GM12891 (cell line): ENCODE results near the gene IL1RAPL1.

Experiments
- DNase-seq: peaks from one replicate; pipeline ENCODE4 v3.0.0; 2011; ENCODE audit warnings: low spot score; ENCODE audit not compliant: insufficient read length
- FAIRE-seq: peaks from 2 replicates; lab custom pipeline; 2011; peaks lifted over from hg19 to GRCh38; lab: Jason Lieb, UNC
- PAX5 ChIP-seq: IDR thresholded peaks from 2 replicates; pipeline ENCODE4 v1.6.1; 2011; ENCODE audit warnings: low read length, moderate library complexity, mild to moderate bottlenecking; ENCODE audit not compliant: insufficient read depth, severe bottlenecking
- POLR2A ChIP-seq: IDR thresholded peaks from 2 replicates; pipeline ENCODE4 v1.6.1; 2011; ENCODE audit warnings: low read depth, low read length, control low read depth
- POLR2AphosphoS5 ChIP-seq: IDR thresholded peaks from 2 replicates; pipeline ENCODE4 v1.6.1; 2011; ENCODE audit warnings: low read depth, low read length, control low read depth
- POU2F2 ChIP-seq: IDR thresholded peaks from 2 replicates; pipeline ENCODE4 v1.6.1; 2011; ENCODE audit warnings: low read depth, mild to moderate bottlenecking, control low read depth, low read length, moderate library complexity
- SPI1 ChIP-seq: IDR thresholded peaks from 2 replicates; pipeline ENCODE4 v1.6.1; 2011; ENCODE audit warnings: low read depth, low read length, control low read depth
- TAF1 ChIP-seq: IDR thresholded peaks from 2 replicates; pipeline ENCODE4 v1.6.1; 2011; ENCODE audit warnings: low read depth, low read length, control low read depth

The IL1RAPL1 gene

GRCh38 chrX:29155286-29155685 lies 568.0 kb downstream of the IL1RAPL1 start:
- FAIRE-seq (no peak), DNase-seq (no peak)
- TF ChIP-seq POU2F2: no peak
- no peak for TF ChIP-seq TAF1
- TF ChIP-seq PAX5: no peak
- TF ChIP-seq POLR2A: no peak

- FAIRE-seq: no peak
These were observed 585.6 kb downstream of the IL1RAPL1 start for GRCh38 chrX:29172880-29173279.

GRCh38 chrX:29187264-29187663 lies 600.0 kb downstream of the IL1RAPL1 start:
- TF ChIP-seq TAF1 (no peak), POLR2A (no peak)
- DNase-seq (no peak), FAIRE-seq (no peak)

More at GRCh38 chrX:29172880-29173279, 585.6 kb downstream of the IL1RAPL1 start:
- TF ChIP-seq PAX5 (no peak), SPI1 (no peak), POLR2A (no peak), TAF1 (no peak), POLR2AphosphoS5 (no peak), POU2F2 (no peak)
- no peak for DNase-seq

- no peak for DNase-seq
- no peak for FAIRE-seq
- TF ChIP-seq PAX5: no peak
- no peak for TF ChIP-seq TAF1
- TF ChIP-seq POLR2A: no peak
- TF ChIP-seq POU2F2: no peak
- TF ChIP-seq SPI1: no peak
These were observed 609.3 kb downstream of the IL1RAPL1 start for GRCh38 chrX:29196501-29196900.

GRCh38 chrX:29215251-29215650 lies 628.0 kb downstream of the IL1RAPL1 start:
- TF ChIP-seq POLR2A (no peak), TAF1 (no peak), SPI1 (no peak), POLR2AphosphoS5 (no peak), PAX5 (no peak)
- FAIRE-seq: no peak
- DNase-seq: no peak

- FAIRE-seq (no peak), DNase-seq (no peak)
- TF ChIP-seq TAF1: no peak
- no peak for TF ChIP-seq POU2F2
- TF ChIP-seq SPI1: no peak
- no peak for TF ChIP-seq POLR2A
- no peak for TF ChIP-seq PAX5
- TF ChIP-seq POLR2AphosphoS5: no peak
These were observed 638.4 kb downstream of the IL1RAPL1 start for GRCh38 chrX:29225670-29226069.

- peak; percentile 38 for FAIRE-seq
- TF ChIP-seq POU2F2 (no peak), PAX5 (no peak), SPI1 (no peak), POLR2AphosphoS5 (no peak), TAF1 (no peak), POLR2A (no peak)
These were observed 642.6 kb downstream of the IL1RAPL1 start for GRCh38 chrX:29229802-29230201.

GRCh38 chrX:29231800-29232199 lies 644.6 kb downstream of the IL1RAPL1 start:
- TF ChIP-seq POLR2AphosphoS5 (no peak), POLR2A (no peak), POU2F2 (no peak), TAF1 (no peak), PAX5 (no peak), SPI1 (no peak)
- DNase-seq (no peak), FAIRE-seq (no peak)

More at GRCh38 chrX:29229802-29230201, 642.6 kb downstream of the IL1RAPL1 start:
- DNase-seq: no peak

- DNase-seq (no peak), FAIRE-seq (no peak)
- TF ChIP-seq SPI1 (no peak), POU2F2 (no peak), POLR2AphosphoS5 (no peak)
These were observed 646.4 kb downstream of the IL1RAPL1 start for GRCh38 chrX:29233592-29234183.

- FAIRE-seq: no peak
- TF ChIP-seq TAF1 (no peak), POU2F2 (no peak), POLR2A (no peak), POLR2AphosphoS5 (no peak), PAX5 (no peak), SPI1 (no peak)
- DNase-seq: no peak
These were observed 650.7 kb downstream of the IL1RAPL1 start for GRCh38 chrX:29237972-29238371.
